ENCODE data around the gene KAT6B. TPM values are rescaled to one million over a fixed set of nuclear protein-coding genes. Genes with fewer than 3 reads are reported as not detected.

Gene KAT6B
- total RNA-seq, 4 donors from 2014 or later = 12.0 to 37.7 (median 21.6) TPM

DNA sequence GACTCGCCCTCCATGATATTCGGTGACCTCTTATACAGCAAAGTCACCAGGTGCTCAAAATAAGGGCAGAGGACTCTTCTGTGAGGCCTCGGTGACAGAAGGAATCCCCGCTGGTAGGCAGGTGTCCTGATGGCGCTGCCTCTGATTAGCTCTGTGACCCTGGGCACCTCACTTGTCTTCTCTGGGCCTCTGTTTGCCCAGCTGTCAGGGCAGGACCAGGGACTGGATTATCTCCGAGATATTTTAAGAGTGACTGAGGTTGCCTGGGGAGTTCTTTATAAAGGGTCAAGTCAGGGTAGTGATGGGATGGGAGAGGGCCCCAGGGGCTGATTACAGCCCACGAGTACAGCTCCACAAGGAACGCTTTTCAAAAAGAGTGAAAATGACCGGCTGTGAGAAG, 214.2 kb downstream of the KAT6B start:
- no peaks in the 10 kb centered on the region for H3K36me3 ChIP-seq
- DNase-seq (no peak), ATAC-seq (no peak)
- peaks cover 38 to 47% of the 10 kb centered on the region in 2 donors for H3K4me1 ChIP-seq
- intact Hi-C loops (cut with DNase I; ENCODE audit: low total_unique reads) = loop anchor here (10.0 kb wide), 1 partner anchor 194 kb away; the partner anchor contains the start of gene COMTD1
- H3K9me3 ChIP-seq = no peaks in the 10 kb centered on the region
- TF ChIP-seq, protein P1, sequence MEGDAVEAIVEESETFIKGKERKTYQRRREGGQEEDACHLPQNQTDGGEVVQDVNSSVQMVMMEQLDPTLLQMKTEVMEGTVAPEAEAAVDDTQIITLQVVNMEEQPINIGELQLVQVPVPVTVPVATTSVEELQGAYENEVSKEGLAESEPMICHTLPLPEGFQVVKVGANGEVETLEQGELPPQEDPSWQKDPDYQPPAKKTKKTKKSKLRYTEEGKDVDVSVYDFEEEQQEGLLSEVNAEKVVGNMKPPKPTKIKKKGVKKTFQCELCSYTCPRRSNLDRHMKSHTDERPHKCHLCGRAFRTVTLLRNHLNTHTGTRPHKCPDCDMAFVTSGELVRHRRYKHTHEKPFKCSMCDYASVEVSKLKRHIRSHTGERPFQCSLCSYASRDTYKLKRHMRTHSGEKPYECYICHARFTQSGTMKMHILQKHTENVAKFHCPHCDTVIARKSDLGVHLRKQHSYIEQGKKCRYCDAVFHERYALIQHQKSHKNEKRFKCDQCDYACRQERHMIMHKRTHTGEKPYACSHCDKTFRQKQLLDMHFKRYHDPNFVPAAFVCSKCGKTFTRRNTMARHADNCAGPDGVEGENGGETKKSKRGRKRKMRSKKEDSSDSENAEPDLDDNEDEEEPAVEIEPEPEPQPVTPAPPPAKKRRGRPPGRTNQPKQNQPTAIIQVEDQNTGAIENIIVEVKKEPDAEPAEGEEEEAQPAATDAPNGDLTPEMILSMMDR (IDR thresholded peaks at IDR 0.05 in 4 of 5, conservative IDR thresholded peaks at IDR 0.05 in 1 of 5) = no peak
- TF ChIP-seq POLR2A (IDR thresholded peaks at IDR 0.05) = no peak
- no peak overlapping the region for H3K4me3 ChIP-seq
- in situ Hi-C loops (cut with MboI; ENCODE audit: low sequenced_read_pairs in 4 of 4) = no loop called here
- no peaks in the 10 kb centered on the region for H3K27me3 ChIP-seq
- peak overlapping the region in 3 of 4 donors; percentile 78 to 85 (median 83) for H3K27ac ChIP-seq

GRCh38 chr10:75042292-75042974, 216.0 kb downstream of the KAT6B start:
- intact Hi-C loops (cut with DNase I; ENCODE audit: low total_unique reads) (loop anchor here (2.0 to 10.0 kb wide), 3 partner anchors 30 to 192 kb away; partner anchors contain the start of gene COMTD1), in situ Hi-C loops (cut with MboI; ENCODE audit: low sequenced_read_pairs in 4 of 4) (no loop called here)
- TF ChIP-seq, protein P1 (IDR thresholded peaks at IDR 0.05 in 4 of 5, conservative IDR thresholded peaks at IDR 0.05 in 1 of 5) = no peak
- no peak for TF ChIP-seq POLR2A (IDR thresholded peaks at IDR 0.05)
- H3K36me3 ChIP-seq = no peaks in the 10 kb centered on the region
- H3K9me3 ChIP-seq = no peaks in the 10 kb centered on the region
- H3K27ac ChIP-seq = peak overlapping the region; percentile 57 to 85 (median 80)
- H3K27me3 ChIP-seq = no peaks in the 10 kb centered on the region
- peak; percentile 88 to 93 for ATAC-seq
- peak; percentile 47 to 81 for DNase-seq
- H3K4me1 ChIP-seq = peaks cover 37 to 47% of the 10 kb centered on the region in 2 donors
- no peak overlapping the region for H3K4me3 ChIP-seq

DNA sequence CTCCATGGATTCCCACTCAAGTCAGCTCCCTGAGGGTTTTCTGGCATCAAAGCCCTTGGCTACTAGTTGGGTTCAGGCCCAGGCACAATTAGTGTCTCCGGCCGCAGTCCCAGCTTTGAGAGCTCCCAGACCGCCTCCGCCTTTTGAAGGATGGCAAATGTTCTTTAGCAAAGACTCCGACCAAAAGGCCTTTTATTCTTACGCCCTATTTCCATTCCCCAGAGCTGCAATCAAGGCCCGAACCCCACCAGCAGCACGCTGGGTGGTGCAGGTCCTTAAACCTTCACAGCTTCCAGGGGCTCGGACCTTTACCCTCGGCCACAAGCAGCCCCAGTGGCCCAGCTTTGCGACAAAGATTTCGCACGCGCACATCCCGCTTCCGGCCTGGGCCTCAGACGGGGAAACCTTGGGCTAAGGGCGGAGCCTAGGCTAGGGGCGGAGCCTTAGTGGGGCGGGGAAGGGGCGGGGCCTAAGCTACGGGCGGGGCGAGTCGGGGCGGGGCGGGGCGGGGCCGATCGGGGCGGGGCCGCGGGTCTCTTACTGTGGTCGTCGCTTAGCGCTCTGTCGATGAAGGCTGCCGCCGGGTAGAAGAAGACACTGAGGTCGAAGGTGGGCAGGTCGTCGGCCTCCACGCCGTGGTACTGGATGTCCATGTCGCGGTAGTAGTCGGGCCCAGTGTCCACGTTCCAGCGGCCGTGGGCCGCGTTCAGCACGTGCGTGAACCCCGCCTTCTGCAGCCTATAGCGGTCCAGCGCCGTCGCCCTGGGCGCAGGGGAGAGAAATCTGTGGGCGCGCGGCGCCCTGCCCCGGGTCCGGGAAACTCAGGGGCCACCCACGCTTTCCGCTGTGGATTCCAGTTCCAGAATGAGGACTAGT, 217.1 kb downstream of the KAT6B start:
- Histone ChIP-seq H3K9me3 (no peaks in the 10 kb centered on the region), H3K27me3 (no peaks in the 10 kb centered on the region), H3K4me3 (no peak overlapping the region), H3K4me1 (peaks cover 28 to 41% of the 10 kb centered on the region in 2 donors), H3K27ac (peak overlapping the region; percentile 57 to 85 (median 80)), H3K36me3 (no peaks in the 10 kb centered on the region)
- DNase-seq (no peak), ATAC-seq (no peak)
- intact Hi-C loops (cut with DNase I; ENCODE audit: low total_unique reads) (loop anchor here (2.0 to 10.0 kb wide), 3 partner anchors 29 to 191 kb away; partner anchors contain the start of gene COMTD1), in situ Hi-C loops (cut with MboI; ENCODE audit: low sequenced_read_pairs in 4 of 4) (no loop called here)
- TF ChIP-seq POLR2A (IDR thresholded peaks at IDR 0.05) = no peak
- TF ChIP-seq, protein P1 (IDR thresholded peaks at IDR 0.05 in 4 of 5, conservative IDR thresholded peaks at IDR 0.05 in 1 of 5) = no peak

DNA sequence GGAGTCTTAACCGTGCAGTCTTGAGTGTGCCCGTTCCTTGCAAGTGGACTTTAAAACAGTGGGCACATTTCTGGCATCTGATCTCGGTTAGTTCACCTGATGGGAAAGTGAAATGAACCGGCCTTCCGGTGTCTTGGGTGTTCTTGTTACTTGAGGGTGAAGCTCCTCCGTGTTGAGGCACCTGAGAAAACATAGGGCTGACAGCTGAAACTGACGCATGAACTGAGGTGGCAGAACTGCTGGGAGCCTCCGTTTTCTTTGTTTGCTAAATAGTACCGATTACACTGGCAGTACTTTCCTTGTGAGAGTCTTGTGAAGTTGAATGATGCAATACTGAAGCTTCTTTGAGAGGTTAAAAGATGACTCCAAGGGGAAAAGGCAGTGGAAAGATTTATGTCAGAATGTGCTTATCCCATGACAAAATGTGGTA, 222.3 kb downstream of the KAT6B start:
- in situ Hi-C loops (cut with MboI; ENCODE audit: low sequenced_read_pairs in 4 of 4) (no loop called here), intact Hi-C loops (cut with DNase I; ENCODE audit: low total_unique reads) (loop anchor here (10.0 kb wide), 1 partner anchor 186 kb away; the partner anchor contains the start of gene COMTD1)
- Histone ChIP-seq H3K27ac (peak overlapping the region in 1 of 4 donors; percentile 14), H3K9me3 (no peaks in the 10 kb centered on the region), H3K4me3 (no peak overlapping the region), H3K27me3 (no peaks in the 10 kb centered on the region), H3K36me3 (no peaks in the 10 kb centered on the region), H3K4me1 (peaks cover 0 to 9% of the 10 kb centered on the region in 2 donors)
- ATAC-seq = no peak
- TF ChIP-seq POLR2A (IDR thresholded peaks at IDR 0.05) = no peak
- TF ChIP-seq, protein P1 (IDR thresholded peaks at IDR 0.05 in 4 of 5, conservative IDR thresholded peaks at IDR 0.05 in 1 of 5) = no peak
- no peak for DNase-seq
